HUES64 (cell line): ENCODE measurements around the gene ERBB4.

ENCODE experiments used
- H3K27ac ChIP-seq: 2 replicates; pipeline ENCODE4 v1.7.0; 2013; ENCODE audit warnings: low read depth, low read length, inconsistent platforms
- H3K27me3 ChIP-seq: 2 replicates; pipeline ENCODE4 v1.6.1; 2013; ENCODE audit warnings: mild to moderate bottlenecking, low read length; ENCODE audit not compliant: insufficient read depth
- H3K36me3 ChIP-seq: 2 replicates; pipeline ENCODE4 v1.6.1; 2013; ENCODE audit warnings: mild to moderate bottlenecking, low read length; ENCODE audit not compliant: insufficient read depth
- H3K4me1 ChIP-seq: 2 replicates; pipeline ENCODE4 v1.6.1; 2013; ENCODE audit warnings: mild to moderate bottlenecking, low read length, moderate library complexity; ENCODE audit not compliant: insufficient read depth
- H3K4me3 ChIP-seq: 2 replicates; pipeline ENCODE4 v1.5.1; 2013; ENCODE audit warnings: mild to moderate bottlenecking, low read length, moderate library complexity
- H3K9ac ChIP-seq: 2 replicates; pipeline ENCODE4 v1.6.1; 2013; ENCODE audit warnings: mild to moderate bottlenecking, low read depth, low read length
- H3K9me3 ChIP-seq: 2 replicates; pipeline ENCODE4 v1.6.1; 2013; ENCODE audit warnings: low read depth, low read length; ENCODE audit not compliant: insufficient read depth
- WGBS: fragments of 150-250, 120-280 bp; methylation state at CpG from one replicate; pipeline ENCODE4 v1.1.7; 2013; ENCODE audit warnings: missing lambda C conversion rate; 5-methylcytosine and 5-hydroxymethylcytosine counted together

The ERBB4 gene

DNA sequence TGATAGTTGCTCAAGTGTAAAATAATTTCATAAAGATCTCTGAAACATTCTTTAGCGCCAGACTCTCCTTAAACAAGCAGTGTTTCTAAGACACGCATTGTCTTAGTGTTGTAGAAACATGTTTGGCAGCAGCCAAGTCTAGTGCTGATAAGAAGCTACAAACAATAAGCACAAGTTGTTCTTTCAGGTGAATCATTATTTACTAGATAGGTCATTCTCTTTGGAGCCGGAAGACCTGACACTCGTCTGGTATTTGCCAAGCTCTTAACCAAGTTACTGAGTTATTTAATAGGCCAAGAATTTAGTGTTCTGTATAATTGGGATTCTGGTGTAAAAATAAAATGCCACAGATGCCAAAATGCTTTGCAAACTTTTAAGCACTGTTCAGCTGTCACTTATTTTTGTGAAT lies 1130.1 kb downstream of the ERBB4 start:
- H3K4me3 ChIP-seq: no peak overlapping the region
- peaks cover 5% of the 10 kb centered on the region; the same call in 1 of the 2 replicates for H3K4me1 ChIP-seq
- H3K9me3 ChIP-seq: no peaks in the 10 kb centered on the region
- peak overlapping the region; percentile 11; the same call in 1 of the 2 replicates for H3K27ac ChIP-seq
- H3K36me3 ChIP-seq: no peaks in the 10 kb centered on the region
- no peak overlapping the region for H3K9ac ChIP-seq
- WGBS: 84% methylated on average over 4 of the region's 4 CpGs
- no peaks in the 10 kb centered on the region for H3K27me3 ChIP-seq

DNA sequence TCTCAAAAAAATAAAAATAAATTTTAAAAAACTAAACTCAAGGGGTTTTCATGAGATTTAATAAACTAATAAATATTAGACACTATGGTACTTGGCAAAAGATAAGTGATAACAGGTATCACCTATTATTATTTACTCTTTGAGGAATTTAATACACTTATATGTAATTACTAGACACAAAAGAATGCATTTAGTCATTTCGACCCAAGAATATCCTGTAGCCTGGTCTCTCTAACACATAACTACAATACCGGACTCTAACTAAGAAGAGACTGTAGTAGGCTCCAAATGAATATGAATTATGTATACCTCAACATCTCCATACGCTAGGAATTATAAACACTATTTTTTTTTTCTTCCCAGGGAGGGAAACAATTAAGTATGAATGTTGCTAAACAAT lies 1131.5 kb downstream of the ERBB4 start:
- Histone ChIP-seq H3K4me3 (no peak overlapping the region), H3K9ac (no peak overlapping the region), H3K27ac (no peak overlapping the region), H3K36me3 (no peaks in the 10 kb centered on the region), H3K27me3 (no peaks in the 10 kb centered on the region), H3K4me1 (peaks cover 5% of the 10 kb centered on the region; the same call in 1 of the 2 replicates), H3K9me3 (no peaks in the 10 kb centered on the region)
- WGBS: 100% methylated on average over 2 of the region's 3 CpGs

DNA sequence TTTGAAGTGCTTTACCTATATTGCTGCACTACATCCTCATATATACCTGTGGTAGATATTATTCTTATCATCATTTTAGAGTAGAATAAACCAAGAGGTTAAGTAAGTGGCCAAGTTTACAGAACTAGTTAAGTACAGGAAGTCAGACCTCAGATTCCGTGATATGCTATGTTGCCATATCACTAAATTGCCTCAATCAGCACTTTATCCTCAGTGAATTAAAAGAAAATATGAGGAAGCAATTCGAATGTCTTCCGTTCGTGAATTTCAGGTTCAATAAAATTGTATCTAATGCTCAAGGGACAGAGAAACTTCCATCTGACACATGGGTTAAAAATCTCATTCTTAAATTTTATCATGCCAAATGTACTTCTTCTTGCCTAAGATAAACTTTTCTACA lies 1133.6 kb downstream of the ERBB4 start:
- no peaks in the 10 kb centered on the region for H3K36me3 ChIP-seq
- H3K27me3 ChIP-seq: no peaks in the 10 kb centered on the region
- H3K4me1 ChIP-seq: peaks cover 5% of the 10 kb centered on the region; the same call in 1 of the 2 replicates
- no peak overlapping the region for H3K27ac ChIP-seq
- H3K9ac ChIP-seq: no peak overlapping the region
- WGBS: 89% methylated on average over 4 of the region's 4 CpGs
- H3K9me3 ChIP-seq: no peaks in the 10 kb centered on the region
- H3K4me3 ChIP-seq: no peak overlapping the region

DNA sequence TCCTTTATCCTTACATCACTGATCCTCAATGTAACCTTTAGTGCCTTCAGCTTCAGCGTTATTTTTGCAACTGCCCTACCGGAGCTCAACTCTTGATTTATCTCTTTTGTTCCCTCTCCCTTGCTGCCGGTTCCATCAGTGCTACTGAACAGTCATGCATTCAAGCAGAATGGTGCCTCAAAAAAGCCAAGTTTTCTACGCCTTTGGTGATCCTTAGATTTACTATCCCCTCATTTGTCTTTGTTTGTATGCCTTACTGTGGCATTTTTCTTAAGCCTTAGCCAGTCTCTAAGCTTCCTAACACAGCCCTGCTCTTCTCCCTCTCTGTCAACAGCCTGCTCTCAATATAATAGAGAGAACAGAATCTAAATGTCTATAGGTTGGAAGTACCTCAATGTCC lies 1134.5 kb downstream of the ERBB4 start:
- Histone ChIP-seq H3K27me3 (no peaks in the 10 kb centered on the region), H3K9ac (no peak overlapping the region), H3K4me1 (peaks cover 5% of the 10 kb centered on the region; the same call in 1 of the 2 replicates), H3K27ac (no peak overlapping the region), H3K9me3 (no peaks in the 10 kb centered on the region), H3K36me3 (no peaks in the 10 kb centered on the region), H3K4me3 (no peak overlapping the region)
- 91% methylated on average over 4 of the region's 4 CpGs for WGBS

DNA sequence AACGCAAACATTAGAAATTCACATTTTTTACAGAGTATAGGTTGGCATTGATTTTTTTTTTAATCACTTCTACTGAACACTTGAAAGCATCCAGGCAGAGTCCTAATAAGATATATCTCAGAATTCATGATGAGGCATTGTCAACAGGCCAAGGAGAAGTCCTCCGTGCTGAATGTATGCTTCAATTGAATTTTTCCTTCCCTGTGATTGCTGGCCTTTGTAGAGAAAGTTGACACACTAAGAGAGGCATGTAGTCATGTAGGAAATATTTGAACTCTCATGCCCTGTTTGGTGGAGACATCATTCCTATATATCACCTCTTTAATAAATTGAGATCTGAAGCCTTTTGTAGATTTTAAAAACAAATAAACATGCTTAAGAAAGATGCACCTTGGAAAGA lies 1137.3 kb downstream of the ERBB4 start:
- Histone ChIP-seq H3K27ac (no peak overlapping the region), H3K9ac (no peak overlapping the region), H3K27me3 (no peaks in the 10 kb centered on the region), H3K36me3 (no peaks in the 10 kb centered on the region), H3K4me1 (no peaks in the 10 kb centered on the region; the same call in none of the 2 replicates), H3K9me3 (no peaks in the 10 kb centered on the region), H3K4me3 (no peak overlapping the region)
- 95% methylated on average over 1 of the region's 2 CpGs for WGBS

DNA sequence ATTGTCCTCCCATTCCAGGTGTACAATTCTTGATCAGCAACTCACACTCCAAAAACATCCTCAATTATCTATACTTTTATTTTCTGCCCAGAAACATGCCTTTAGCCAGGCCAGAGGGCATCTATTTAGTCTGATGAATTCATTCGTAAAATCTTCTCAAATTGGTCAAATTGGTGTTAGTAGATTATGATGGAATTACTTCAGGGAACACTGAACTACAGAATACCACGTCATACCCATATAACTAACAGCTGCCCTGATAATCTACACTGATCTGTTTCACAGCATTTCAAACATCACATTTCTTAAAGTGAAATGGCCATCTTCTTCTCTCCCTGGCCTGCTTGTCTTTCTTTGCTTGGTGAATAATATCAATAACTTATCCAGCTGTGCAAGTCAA lies 1140.8 kb downstream of the ERBB4 start:
- Histone ChIP-seq H3K27me3 (no peaks in the 10 kb centered on the region), H3K9me3 (no peaks in the 10 kb centered on the region), H3K27ac (no peak overlapping the region), H3K4me3 (no peak overlapping the region), H3K4me1 (no peaks in the 10 kb centered on the region; the same call in 1 of the 2 replicates), H3K9ac (no peak overlapping the region), H3K36me3 (no peaks in the 10 kb centered on the region)
- 92% methylated on average over 1 of the region's 2 CpGs for WGBS

DNA sequence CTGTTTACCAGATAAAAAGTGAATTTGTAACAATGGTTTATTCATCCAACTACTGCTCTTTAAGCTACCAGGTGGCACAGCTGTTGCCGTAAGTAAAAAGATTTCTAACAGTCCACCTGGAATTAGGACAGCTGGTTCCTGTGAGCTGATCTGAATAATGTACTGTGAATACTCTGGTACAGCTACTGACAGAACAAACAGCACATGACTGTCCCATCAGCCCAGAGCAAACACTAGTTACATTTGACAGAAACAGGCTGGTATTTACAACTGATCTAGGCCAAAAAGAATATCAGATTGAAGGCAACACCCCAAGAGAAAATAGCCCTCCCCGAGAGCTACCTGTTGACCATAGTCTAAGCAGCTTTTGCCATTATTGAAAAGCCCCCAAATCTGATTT lies 1141.8 kb downstream of the ERBB4 start:
- Histone ChIP-seq H3K36me3 (no peaks in the 10 kb centered on the region), H3K9ac (no peak overlapping the region), H3K27ac (no peak overlapping the region), H3K4me3 (no peak overlapping the region), H3K9me3 (no peaks in the 10 kb centered on the region), H3K27me3 (no peaks in the 10 kb centered on the region), H3K4me1 (no peaks in the 10 kb centered on the region; the same call in 1 of the 2 replicates)
- 90% methylated on average over 2 of the region's 2 CpGs for WGBS

DNA sequence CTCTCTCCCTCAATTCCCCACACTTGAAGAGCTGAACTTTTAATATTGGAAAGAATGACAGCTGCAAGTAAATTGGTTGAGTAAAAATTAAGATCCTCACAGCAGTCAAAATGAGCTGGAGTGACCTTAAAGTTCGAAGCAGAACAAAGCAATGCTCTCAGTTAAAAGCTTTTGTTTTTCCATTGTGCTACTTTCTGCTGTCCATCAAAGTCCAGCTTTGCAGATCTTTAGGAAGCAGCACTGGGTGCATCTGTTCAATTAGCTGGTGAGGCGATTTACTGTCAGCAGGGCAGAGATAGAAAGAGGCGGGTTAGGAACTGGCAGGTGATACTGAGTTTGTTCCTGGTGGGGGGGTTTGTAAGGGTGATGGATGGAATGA lies 1147.4 kb downstream of the ERBB4 start:
- H3K36me3 ChIP-seq: no peaks in the 10 kb centered on the region
- WGBS: 89% methylated on average over 3 of the region's 3 CpGs
- no peak overlapping the region for H3K4me3 ChIP-seq
- H3K4me1 ChIP-seq: peaks cover 17% of the 10 kb centered on the region
- H3K27me3 ChIP-seq: no peaks in the 10 kb centered on the region
- H3K9me3 ChIP-seq: no peaks in the 10 kb centered on the region
- no peak overlapping the region for H3K27ac ChIP-seq
- no peak overlapping the region for H3K9ac ChIP-seq

DNA sequence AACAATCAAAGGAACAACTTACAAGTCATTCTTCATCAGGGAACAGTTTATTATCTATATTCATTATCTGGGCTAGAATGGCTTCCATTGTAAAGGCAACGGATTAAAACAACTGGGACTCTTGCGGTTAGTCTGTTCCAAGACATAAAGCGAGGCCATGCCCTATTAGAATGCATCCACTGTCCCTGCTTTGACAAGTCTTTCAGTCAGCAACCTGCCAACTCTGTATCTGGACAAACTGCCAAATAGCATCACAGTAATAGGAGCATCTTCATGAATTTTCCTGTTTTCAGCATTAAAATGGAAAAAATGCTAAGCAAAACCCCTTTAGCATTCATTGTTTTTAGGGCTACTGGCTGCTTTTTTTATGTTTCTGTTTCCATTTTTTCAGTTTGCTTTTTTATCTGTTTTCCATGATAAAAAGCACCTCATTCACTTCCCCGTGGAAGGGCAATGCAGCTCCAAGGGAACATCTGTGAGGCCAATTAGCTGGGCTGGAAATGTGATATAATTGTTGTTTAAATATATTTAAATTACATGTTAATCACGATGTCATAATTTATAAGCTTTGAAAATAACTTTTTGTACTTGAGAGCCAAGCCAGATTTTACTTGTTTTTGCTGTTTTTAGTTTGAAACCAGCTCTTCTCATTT lies 1147.9 kb downstream of the ERBB4 start:
- H3K36me3 ChIP-seq: no peaks in the 10 kb centered on the region
- no peaks in the 10 kb centered on the region for H3K9me3 ChIP-seq
- H3K4me3 ChIP-seq: no peak overlapping the region
- H3K9ac ChIP-seq: no peak overlapping the region
- H3K4me1 ChIP-seq: peaks cover 17% of the 10 kb centered on the region
- H3K27ac ChIP-seq: no peak overlapping the region; the same call in 1 of the 2 replicates
- WGBS: 80% methylated on average over 4 of the region's 5 CpGs
- H3K27me3 ChIP-seq: no peaks in the 10 kb centered on the region

DNA sequence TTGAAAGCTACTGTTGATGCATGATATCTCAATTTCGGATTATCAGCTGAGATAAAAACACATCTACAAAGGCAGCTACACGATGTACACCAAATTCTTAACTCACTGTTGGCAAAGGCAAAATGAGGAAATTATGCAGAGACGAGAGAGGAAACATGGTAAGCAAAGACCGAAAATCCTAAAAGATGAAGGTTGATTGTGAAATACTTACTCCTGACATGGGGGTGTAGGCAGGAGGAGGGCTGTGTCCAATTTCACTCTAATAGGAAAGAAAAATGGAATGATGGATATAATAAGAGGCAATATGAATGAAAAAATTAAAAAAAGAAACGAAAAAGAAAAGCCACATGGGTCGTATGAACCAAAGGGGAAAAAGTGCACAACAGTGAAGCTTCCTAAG lies 1150.9 kb downstream of the ERBB4 start:
- Histone ChIP-seq H3K27ac (no peak overlapping the region), H3K4me1 (peaks cover 17% of the 10 kb centered on the region), H3K4me3 (no peak overlapping the region), H3K9me3 (no peaks in the 10 kb centered on the region), H3K9ac (no peak overlapping the region), H3K27me3 (no peaks in the 10 kb centered on the region), H3K36me3 (no peaks in the 10 kb centered on the region)
- 93% methylated on average over 6 of the region's 6 CpGs for WGBS

DNA sequence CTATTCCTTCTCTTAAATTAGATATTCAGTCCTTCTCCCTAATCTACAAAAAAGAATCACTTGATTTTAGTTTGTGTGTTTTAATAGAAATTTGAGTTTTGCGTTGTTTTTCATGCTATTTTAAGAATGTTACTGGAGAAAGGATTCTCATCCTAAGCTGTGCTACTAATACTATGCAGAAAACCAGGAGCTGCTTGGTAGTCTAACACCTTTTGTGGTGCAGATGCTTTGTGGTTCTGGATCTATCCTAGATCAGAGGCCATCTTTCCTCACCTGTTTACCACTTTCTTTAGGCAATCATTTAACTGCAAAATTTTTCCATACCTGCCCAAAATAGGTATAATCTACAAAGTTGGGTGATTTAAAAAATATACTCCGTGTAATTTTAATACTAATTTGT lies 1158.6 kb downstream of the ERBB4 start:
- Histone ChIP-seq H3K9ac (no peak overlapping the region), H3K4me1 (peaks cover 3% of the 10 kb centered on the region; the same call in 1 of the 2 replicates), H3K36me3 (no peaks in the 10 kb centered on the region), H3K9me3 (no peaks in the 10 kb centered on the region), H3K4me3 (no peak overlapping the region), H3K27me3 (no peaks in the 10 kb centered on the region), H3K27ac (no peak overlapping the region)
- 75% methylated on average over 1 of the region's 2 CpGs for WGBS

DNA sequence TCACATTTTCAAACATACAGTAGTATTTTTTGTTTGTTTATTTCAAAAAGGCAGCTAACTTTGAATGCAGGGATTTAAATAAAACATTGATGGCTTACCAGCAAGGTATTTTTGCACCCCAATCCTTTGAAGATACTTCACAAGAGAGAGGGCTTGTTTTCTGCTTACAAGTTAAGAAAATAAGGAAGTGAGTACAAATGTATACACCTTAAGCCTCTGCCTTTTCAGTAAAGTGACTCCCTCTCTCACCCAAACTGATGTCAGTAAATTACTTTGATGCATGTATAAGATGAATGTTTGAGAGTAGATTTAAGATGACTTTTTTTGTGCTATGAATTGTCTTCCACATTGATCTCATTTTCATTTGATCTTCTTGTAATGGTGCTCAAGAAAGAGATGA lies 1162.2 kb downstream of the ERBB4 start:
- H3K9me3 ChIP-seq: no peaks in the 10 kb centered on the region
- no peak overlapping the region for H3K4me3 ChIP-seq
- H3K4me1 ChIP-seq: peaks cover 3% of the 10 kb centered on the region; the same call in 1 of the 2 replicates
- H3K9ac ChIP-seq: no peak overlapping the region
- H3K27me3 ChIP-seq: no peaks in the 10 kb centered on the region
- H3K27ac ChIP-seq: no peak overlapping the region
- no peaks in the 10 kb centered on the region for H3K36me3 ChIP-seq
